ENCODE data around the gene CTSK.
"Not testable (repeated sequence)": the region's sequence is repeated elsewhere in the genome, so short reads cannot be mapped to it uniquely, and the experiment has no call there.

Gene CTSK

GRCh38 chr1:150808121-150808520 is at the start of gene CTSK:
TSS of gene CTSK (minus strand) at chr1:150808260. CDS start at chr1:150806805, 1,455 bp downstream.
- no peak for DNase-seq

GRCh38 chr1:150852734-150853133 is 44.7 kb upstream of the CTSK start:
- not testable (repeated sequence) for DNase-seq

DNA sequence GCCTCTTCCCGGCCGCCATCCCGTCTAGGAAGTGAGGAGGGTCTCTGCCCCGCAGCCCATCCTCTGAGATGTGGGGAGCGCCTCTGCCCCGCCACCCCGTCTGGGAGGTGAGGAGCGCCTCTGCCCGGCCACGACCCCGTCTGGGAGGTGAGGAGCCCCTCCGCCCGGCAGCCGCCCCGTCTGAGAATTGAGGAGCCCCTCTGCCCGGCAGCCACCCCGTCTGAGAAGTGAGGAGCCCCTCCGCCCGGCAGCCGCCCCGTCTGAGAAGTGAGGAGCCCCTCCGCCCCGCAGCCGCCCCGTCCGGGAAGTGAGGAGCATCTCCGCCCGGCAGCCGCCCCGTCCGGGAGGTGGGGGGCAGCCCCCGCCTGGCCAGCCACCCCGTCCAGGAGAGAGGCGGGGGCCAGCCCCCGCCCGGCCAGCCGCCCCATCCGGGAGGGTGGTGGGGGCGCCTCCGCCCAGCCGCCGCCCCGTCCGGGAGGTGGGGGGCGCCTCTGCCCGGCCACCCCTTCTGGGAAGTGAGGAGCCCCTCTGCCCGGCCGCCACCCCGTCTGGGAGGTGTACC is 42.8 kb upstream of the CTSK start:
- DNase-seq, result not testable (repeated sequence)

- no peak for DNase-seq
Observed at GRCh38 chr1:150846473-150847146, 38.5 kb upstream of the CTSK start.

- DNase-seq, result no peak
Observed at GRCh38 chr1:150843474-150843873, 35.4 kb upstream of the CTSK start.

DNA sequence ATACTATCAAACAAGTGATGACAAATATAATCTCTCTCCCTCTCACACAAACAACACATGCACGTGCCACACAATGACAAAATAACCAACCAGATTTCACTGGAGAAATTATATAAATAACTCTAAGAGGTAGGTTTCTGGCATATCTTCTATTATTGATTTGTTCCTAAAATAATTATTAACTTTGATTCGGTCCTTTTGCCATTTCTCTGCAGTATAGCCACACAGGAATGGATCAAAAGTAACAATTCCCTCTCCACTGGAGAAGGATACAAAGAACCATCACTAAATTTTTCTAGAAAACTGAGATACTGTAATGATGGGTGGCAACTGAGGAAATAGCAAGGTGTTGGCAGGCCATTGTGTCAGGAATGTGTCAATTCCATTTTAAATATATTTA is 34.9 kb upstream of the CTSK start:
- DNase-seq, result no peak

- DNase-seq, result no peak
Observed at GRCh38 chr1:150842343-150842742, 34.3 kb upstream of the CTSK start.

- DNase-seq, result no peak
Observed at GRCh38 chr1:150841626-150842025, 33.6 kb upstream of the CTSK start.

DNA sequence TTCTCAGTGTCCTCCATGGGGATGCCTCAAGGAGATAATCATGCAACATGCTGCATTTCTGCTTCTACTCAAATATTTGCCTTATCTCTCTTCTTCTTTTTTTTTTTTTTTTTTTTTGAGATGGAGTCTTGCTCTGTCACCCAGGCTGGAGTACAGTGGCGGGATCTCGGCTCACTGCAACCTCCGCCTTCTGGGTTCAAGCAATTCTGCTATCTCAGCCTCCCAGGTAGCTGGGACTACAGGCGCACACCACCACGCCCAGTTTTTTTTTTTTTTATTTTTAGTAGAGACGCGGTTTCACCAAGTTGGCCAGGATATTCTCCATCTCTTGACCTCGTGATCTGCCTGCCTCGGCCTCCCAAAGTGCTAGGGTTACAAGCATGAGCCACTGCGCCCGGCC is 32.8 kb upstream of the CTSK start:
- DNase-seq, result not testable (repeated sequence)

DNA sequence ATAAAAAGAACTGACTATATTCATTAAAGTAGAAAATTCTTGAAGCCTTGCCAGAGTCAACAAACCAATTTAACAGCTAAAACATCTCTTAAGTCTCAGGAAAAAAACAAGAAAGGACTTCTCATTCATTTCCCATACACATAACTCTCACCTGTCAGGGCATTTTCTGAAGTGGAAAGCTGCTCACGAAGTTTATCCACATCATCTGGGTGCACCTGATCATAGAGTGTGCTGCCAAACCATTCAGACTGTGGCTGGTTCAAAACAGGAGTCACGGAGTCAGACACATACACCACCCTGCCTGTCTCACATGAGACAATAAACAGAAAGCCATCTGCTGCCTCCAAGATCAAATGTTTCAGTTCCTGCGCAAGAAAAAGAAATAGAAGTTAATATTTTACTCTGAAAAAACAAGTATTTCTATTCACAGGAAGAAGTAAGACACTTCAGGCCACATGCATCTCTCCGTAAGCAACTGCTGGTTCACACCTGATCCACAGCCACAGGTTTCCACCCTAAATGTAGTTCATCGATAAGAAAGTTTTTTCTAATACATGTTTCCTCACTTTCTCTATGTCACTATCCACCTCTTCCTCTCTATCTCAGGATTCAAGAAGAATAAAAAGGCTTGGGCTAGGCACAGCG is 28.2 kb upstream of the CTSK start:
- DNase-seq, result no peak

DNA sequence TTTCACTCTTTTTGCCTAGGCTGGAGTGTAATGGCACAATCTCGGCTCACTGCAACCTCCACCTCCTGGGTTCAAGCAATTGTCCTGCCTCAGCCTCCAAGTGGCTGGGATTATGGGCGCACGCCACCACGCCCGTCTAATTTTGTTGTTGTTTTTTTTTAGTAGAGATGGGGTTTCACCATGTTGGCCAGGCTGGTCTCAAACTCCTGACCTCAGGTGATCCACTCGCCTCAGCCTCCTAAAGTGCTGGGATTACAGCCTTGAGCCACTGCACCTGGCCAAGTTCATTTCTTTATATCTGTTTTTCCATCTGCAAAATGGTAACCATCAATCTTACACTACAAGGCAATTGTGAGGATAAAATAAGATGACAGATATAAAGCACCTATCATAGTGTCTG is 25.9 kb upstream of the CTSK start:
- not testable (repeated sequence) for DNase-seq

GRCh38 chr1:150832597-150832996 is 24.5 kb upstream of the CTSK start:
- DNase-seq, result no peak

GRCh38 chr1:150829751-150830150 is 21.7 kb upstream of the CTSK start:
- no peak for DNase-seq

DNA sequence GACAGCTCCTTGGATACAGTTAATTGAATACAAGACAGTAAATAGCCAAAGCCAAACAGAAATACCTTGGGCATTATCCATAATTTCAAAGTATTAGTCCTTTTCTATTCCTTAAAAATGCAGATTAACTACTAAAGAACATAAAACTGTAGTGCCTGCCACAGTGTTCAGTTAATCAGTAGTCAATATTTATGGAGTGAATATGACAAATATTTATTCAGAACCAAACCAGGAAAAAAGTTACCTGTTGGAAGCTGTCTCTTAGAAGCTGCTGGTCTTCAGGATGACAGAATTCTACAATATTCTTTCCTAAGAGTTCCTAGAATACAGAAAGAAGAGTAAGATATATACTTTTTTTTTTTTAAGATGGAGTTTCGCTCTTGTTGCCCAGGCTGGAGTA is 18.2 kb upstream of the CTSK start:
- DNase-seq, result no peak

DNA sequence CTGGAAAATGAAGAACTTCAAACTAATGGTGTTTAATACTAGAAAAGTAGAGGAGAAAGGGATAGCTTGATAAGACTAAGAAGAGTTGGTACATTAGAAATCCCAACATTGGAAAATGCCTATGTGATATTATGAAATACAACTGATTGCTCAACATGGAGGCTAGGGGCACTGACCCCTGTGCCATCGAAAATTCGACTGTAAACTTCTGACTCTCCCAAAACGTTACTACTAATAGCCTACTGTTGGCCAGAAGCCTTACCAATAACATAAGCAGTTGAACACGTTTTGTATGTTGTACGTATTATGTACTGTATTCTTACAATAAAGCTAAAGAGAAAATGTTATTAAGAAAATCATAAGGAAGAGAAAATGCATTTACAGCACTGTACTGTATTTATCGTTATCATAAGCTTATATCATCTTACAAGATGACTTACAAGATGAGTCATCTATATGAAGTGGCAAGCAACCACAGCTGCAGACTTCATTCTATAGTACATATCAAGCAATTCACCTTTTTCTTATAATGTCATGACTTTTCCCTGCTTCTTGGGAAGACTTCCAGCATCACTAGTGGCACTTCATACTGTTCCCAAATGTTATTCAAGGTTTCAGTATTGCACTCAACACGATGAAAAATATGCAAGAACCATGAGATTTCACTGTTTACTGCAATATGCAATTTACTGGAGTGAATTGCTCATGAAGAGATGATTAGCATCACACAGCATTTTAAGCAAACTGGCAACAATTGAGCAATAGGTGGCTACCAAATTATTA is 12.9 kb upstream of the CTSK start:
- no peak for DNase-seq

DNA sequence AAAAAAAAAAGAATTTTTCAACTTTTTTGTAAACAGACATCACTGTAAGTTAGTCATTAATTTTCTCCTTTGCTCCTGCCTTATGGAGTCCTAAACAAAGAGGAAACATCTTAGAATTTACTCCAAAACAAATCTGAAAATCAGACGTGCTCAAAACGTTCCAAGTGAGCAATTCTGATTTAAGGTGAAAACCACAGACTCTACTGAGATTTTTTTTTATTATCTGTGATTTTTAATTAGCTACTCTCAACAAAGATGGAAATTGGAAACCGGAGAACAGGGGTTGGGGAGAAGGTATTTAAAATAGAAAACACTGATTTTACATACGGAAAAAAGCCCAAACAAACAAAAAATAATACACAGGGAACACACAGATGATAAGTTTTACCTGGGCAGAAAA is 7.8 kb upstream of the CTSK start:
- no peak for DNase-seq

DNA sequence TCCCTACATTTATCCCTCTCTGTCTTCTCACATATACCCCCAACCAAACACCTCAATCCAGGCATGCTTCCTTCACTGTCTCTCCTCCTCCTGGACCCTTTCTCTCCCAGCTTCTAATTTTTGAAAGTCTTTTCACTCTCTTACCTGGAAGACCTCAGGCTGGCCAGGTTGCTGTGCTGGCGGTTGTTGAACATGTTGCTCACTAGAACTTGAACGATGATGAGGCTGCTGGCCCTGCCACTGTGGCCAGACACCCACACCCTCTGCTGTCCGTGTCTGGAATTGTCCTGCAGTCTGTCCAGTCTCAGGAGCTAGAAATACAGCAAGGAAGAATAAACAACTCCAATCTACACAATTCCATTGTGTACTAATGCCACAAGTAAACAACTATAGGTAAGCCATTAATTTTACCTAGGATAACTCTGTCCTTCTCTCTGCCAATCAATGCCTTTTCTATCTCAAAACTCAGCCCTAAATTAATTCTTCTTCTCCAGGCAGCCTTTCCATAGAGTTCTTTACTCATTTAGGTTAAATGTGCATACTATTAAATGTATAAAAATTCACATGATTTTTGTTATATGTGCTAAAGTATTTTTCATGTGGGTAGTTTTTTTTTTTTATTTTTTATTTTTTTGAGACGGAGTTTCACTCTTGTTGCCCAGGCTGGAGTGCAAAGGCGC is 5.1 kb upstream of the CTSK start:
- peak; percentile 6 for DNase-seq

- DNase-seq, result no peak
Observed at GRCh38 chr1:150810958-150811659, 3.0 kb upstream of the CTSK start.

GRCh38 chr1:150809651-150810050 is 1.6 kb upstream of the CTSK start:
- no peak for DNase-seq

DNA sequence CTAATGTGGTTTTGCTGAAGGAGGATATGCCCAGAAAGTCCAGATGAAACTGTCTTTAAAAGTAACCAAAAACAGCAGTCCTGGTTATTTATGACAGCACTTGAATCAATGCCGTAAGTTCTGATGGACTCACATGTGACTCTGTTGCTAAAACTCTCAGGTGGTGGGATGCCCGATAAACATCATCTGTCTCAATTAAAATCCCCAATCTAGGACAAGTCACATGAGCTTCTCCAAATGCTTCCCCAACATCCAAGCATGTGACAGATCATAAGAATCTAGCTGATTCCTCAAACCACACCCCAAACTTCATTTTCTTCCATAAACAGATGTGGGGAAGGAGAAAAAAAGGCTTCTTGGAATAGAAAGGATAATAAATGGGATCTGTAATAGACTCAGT is 786 bp upstream of the CTSK start:
- no peak for DNase-seq

DNA sequence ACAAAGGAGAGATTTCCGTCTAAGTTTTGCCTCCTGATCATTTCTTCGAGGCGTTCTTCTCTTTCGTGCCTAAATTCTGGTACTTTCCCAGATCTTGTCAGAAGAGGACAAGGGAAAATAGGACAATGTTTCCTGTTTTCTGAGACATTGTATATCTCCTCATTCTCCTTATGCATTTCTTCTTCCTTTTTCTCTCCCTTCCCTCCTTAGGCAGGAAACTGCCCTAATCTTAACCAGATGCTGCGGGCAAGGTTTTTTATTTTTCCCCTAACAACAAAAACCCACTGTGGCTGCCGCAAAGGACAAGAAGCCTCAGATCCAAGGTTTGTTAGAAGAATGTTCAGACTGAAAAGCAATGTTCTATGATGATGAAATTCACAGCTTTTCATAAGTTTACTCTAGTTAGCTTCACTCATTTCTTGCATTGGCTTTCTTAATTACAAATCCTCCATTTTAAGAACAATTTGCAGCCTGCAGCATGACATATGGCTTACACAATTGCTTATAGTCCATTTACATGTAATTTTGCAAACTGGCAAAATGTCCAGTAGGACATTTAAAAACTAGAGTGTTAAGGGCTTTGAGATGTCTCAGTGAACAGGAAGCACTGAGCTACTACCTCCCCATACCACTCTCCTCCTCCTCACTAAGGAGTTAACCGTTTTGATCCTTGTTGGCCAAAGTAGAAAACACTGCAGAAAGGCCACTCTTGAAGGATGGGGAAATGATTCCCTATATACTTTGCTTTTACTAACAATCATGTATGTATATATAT is 624 bp downstream of the CTSK start:
- no peak for DNase-seq

DNA sequence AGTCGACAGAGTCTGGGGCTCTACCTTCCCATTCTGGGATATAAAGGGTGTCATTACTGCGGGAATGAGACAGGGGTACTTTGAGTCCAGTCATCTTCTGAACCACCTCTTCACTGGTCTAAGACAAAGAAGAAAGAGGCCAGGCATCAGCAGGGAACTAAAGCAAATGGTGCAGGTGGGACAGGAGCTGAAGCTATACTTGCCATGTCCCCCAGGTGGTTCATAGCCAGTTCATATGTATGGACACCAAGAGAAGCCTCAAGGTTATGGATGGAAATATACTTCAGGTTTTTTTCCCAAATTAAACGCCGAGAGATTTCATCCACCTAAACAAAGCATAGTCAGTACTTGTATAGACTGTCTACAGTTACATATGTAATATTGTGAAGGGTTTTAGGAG is 2.2 kb downstream of the CTSK start:
- no peak for DNase-seq

Measured in activated CD4-positive, alpha-beta T cell treated with anti-CD3 and anti-CD28 coated beads, Interleukin-2, amount 50 U/mL, for 1 hour (primary cell).